Skeletal muscle cell (primary cell): ENCODE data around the gene ZNHIT2.
"Not testable (repeated sequence)": the region's sequence is repeated elsewhere in the genome, so short reads cannot be mapped to it uniquely, and the experiment has no call there.

Experiments
- DNase-seq: peaks from one replicate; pipeline ENCODE4 v3.0.0-alpha.2; 2010; ENCODE audit warnings: low read depth
- H3K4me3 ChIP-seq: 2 replicates; pipeline ENCODE4 v1.5.1; 2011; ENCODE audit warnings: low read depth, mild to moderate bottlenecking, control low read depth, low read length, moderate library complexity

ZNHIT2 gene

DNA sequence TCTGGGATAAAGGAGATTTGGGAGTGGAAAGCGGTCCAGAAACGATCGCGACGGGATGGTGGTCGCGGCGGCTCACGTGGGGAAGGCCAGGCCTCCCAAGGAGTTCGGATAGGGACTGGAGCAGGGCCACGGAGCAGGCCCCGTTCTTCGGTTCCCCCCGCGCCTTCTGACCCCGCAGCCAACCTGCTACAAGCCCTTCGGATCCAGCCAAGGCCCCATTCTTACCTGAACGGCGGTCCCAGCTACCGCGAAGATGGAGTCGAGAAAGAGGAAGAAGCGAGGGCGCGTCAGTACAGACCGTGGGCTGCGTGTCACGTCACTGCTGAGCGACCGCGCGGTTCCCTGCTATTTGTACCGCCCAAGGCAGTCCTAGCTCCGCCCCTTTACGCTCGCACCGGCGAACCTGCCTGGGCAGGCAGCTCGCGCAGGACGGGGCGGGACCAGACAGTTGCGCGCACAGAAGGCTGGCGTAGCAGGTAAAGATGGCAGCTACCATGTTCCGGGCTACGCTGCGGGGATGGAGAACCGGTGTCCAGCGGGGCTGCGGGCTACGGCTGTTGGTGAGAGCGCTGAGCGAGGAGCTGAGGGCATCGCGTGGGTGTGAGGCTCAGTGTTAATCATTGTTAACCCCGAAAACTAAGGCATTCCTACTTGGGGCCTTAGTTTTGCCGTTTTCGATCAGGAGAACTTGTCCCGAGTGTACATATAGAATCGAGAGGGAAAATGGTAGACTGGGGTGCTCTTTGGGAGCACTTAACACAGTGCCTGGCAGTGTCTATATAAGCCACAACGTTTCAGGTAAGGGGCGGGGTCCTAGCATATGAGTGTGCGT, 4.6 kb upstream of the ZNHIT2 start, which contains the start of the genes FAU and MRPL49:
Gene FAU, minus strand, starts transcription at position 270 of the 832 bp plus-strand sequence. CDS start 321 bp downstream, outside the sequence.
Gene MRPL49, plus strand, starts transcription at position 457 of the 832 bp plus-strand sequence. Its CDS starts 26 bp downstream, at position 483.
- peak; percentile 88 for DNase-seq
- H3K4me3 ChIP-seq: peak within 1 kb of the TSS; percentile 96

DNA sequence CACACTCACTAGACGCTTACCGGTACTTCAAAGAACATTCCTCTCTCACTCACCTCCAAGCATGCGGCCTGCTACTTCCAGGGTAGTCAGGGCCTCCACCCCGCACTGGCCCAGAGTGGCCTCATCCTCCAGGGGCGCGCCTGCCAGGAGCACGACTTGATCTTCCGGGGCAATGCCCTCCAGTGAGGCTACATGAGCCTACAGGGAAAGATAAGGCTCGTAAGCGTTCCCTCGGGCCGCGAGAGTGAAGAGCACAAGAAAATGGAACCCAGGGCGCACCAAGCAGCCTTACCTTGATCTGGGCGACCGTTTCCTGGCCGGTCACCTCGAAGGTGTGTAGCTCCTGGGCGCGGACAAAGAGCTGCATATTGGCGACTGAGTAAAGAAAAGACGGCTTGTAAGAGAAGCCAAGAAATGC, 4.0 kb upstream of the ZNHIT2 start:
- H3K4me3 ChIP-seq: peak overlapping the region; percentile 96
- no peak for DNase-seq

DNA sequence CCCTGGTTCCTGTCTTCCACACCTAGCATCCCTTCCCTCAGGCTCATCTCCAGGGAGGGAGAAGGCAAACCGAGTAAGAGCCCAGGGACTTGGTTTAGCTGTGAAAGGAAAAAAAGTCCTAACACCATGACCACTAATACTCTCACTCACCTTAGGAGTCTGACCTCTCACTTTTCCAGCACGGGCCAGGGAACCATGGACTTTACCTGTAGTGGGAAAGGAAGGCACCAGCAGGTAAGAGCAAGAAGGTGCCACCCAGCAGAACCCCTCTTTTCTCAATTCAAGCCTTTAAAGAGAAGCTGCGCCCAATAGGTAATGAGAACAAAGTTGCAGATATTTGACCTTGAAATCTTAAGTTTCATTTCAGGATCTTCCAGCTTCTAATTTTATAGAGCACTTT, 3.3 kb upstream of the ZNHIT2 start:
- peak overlapping the region; percentile 96 for H3K4me3 ChIP-seq

DNA sequence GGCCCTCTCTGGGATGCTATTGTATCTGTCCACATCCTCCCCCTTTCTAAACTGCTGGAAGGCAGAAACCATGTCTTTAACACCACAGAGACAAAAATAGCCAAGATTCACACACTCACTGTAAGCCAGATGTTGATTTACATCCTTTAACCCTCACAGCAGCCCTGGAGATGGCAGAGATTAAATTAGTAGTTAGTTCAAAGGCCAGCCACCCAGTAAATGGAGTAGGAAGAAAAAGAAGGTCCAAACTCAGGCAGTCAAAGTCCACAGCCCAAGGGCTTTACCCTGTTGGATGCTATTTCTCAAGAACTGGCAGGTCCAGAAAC, 2.1 kb upstream of the ZNHIT2 start:
- no peak overlapping the region for H3K4me3 ChIP-seq

More for the DNA sequence above, 3.3 kb upstream of the ZNHIT2 start:
- DNase-seq: no peak

DNA sequence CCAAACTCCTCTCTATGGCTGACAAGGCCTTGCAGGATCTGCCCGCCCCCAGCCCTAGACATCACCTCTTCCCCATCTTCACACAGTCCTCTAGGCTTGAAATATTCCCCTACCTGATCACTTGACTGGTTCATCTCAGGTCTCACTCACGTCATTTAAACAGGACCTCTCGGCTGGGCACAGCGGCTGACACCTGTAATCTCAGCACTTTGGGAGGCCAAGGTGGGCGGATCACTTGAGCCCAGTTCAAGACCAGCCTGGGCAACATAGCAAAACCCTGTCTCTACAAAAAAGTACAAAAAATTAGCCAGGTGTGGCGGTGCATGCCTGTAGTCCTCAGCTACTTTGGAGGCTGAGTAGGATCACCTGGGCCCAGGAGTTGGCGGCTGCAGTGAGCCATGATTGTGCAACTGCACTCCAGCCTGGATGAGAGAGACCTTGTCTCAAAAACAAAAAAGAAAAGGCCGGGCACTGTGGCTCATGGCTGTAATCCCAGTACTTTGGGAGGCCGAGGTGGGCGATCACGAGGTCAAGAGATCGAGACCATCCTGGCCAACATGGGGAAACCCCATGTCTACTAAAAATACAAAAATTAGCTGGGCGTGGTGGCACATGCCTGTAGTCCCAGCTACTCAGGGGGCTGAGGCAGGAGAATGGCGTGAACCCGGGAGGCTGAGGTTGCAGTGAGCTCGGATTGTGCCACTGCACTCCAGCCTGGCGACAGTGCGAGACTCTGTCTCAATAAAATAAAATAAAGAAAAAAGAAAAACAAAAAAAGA, 1.6 kb upstream of the ZNHIT2 start:
- DNase-seq, H3K4me3 ChIP-seq: not testable (repeated sequence)

More for the DNA sequence above, 2.1 kb upstream of the ZNHIT2 start:
- DNase-seq: no peak

DNA sequence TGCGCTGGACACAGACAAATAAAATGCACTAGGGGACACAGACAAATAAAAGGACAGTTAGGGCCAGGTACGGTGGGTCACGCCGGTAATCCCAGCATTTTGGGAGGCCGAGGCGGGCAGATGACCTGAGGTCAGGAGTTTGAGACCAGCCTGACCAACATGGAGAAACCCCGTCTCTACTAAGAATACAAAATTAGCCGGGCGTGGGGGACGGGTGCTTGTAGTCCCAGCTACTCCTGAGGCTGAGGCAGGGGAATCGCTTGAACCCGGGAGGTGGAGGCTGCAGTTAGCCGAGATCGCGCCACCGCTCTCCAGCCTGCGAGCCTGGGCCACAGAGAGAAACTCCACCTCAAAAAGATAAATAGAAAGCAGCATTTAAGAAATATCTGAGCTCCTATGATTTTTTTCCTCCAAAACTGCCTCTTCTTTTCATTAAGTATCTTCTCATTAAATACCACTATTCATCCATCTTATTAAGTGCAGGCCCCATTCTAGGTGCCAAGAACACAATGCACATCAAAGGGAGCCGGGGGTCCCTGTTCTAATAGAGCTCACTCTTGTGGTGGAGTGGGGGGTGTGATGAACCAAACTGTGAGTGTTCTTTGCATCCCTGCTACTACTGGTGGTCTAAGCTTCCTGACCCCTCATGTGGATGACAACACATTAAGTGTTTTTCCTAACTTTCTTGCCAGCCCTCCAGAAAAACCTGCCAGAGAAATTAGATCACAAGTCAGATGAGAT, 766 bp upstream of the ZNHIT2 start:
- H3K4me3 ChIP-seq: no peak overlapping the region

DNA sequence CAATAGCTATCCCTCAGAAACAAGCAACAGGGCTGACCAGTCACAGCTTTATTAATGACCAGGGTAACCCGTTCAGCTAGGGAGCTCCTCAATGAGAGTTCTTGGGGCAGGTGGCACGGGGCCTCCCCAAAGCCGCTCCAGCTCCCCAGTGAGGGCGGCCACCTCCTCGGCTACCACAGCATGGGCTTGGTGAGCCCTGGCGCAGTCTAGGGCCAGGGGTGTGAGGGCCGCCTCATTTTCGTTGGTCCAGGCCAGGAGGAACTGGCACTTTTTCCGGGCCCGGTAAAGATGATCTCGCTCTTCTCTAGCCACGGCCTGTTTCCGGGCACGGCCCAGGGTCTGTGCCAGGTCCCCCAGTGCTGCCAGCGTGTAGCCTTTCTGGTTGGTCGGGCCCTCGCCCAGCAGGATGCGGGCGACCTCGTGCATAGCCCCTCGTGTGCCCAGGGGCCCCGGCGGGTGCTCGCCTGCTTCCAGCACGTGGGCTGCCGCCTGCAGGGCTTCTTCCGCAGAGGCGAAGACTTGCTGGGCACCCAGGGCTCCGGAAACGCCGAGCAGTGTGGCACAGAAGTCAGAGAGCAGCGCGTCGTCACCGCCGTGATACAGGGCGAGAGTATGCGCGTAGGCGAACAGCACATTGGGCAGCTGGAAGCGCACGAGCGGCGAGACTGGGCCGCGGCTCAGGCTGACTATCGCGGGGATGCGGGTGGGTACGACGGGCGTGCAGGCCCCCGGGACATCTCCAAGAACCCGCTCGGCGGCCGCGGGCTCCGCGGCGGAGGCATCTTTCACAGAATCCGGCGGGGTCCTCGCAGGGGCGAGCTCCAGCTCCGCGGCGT, 913 bp downstream of the ZNHIT2 start:
- no peak for DNase-seq
- H3K4me3 ChIP-seq: peak overlapping the region; percentile 79

More for the DNA sequence above, 766 bp upstream of the ZNHIT2 start:
- DNase-seq: no peak

DNA sequence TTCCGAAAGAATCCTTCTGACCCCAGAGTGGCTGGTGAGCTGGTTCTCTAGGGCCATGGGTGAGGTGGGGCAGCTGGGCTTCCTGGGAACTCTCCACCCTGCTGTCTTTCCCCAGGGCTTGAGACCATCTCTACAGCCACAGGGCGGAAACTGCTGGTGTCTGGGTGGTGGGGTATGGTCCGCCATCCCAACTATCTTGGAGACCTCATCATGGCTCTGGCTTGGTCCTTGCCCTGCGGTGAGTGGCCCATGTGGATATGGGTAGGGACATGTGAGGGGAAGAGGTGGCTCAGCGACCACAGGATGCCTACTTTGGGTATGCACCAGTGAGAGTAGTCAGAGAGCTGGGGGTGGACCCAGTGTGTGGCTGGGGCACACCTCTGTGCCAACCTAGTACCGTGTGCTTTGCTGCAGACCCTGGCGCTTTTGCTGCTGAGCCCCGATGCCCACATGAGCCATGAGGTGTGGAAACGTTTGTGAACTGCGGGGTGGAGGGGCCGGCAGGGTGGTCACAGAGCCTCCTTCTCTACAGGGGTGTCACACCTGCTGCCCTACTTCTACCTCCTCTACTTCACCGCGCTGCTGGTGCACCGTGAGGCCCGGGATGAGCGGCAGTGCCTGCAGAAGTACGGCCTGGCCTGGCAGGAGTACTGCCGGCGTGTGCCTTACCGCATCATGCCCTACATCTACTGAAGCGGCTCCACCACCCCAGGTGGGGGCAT, 2.0 kb downstream of the ZNHIT2 start:
- H3K4me3 ChIP-seq: no peak overlapping the region

DNA sequence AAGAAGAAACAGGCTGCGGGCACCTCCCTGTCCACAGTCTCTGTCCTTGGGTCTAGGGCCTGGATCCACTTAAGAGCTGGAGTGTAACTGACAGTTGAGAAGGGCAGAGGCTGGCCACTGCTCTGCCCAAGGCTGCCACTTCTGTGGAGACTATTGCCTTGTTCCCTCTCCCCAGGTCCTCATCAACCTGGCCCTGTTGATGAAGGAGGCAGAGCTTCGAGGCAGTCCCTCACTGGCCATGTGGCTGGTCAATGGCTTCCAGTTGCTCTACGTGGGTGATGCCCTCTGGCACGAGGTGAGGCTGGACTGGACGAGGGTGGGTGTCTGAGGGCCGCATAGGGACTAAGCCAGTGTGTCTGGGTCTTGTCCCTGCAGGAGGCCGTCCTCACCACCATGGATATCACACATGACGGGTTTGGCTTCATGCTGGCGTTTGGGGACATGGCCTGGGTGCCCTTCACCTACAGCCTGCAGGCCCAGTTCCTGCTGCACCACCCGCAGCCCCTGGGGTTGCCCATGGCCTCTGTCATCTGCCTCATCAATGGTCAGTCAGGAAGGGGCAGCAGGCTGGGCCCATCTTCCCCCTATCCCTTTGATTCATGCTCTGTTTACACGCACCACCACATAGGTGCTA, 2.8 kb downstream of the ZNHIT2 start:
- no peak for DNase-seq
- no peak overlapping the region for H3K4me3 ChIP-seq

More for the DNA sequence above, 2.0 kb downstream of the ZNHIT2 start:
- DNase-seq: no peak

DNA sequence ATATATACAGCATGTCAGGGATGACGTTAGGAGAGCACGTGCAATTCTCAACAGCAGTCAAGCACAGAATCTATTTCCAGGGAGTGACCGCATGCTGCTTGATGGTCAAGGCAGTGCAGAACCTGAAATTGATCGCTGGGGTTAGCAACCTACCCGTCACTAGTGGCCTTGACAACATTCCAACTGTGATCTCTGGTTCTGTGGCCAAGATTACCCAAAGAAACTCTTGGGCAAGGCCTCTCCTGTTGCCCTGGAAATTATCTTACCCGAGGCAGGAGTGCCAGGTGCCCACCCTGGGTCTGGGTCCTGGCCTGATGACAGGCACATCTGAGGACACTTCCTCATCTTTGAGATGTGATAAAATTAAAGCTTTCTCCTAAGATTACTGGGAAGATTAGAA, 3.7 kb downstream of the ZNHIT2 start:
- DNase-seq: no peak
- no peak overlapping the region for H3K4me3 ChIP-seq

DNA sequence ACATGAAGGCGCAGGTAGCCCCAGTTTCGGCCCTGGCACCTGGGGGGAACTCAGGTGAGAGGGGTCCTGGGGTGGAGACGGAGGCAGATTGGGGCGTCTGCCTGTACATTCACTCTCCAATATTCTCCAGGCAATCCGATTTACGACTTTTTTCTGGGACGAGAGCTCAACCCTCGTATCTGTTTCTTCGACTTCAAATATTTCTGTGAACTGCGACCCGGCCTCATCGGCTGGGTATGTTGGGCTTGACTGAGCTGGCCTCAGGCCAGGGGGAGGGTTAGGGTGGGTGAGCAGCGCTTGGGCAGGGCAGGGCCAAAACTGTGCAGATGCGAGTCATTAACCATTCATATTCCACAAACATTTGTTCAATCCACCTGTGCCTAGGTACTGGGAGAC, 4.1 kb downstream of the ZNHIT2 start:
- H3K4me3 ChIP-seq: peak overlapping the region; percentile 56
- DNase-seq: no peak

DNA sequence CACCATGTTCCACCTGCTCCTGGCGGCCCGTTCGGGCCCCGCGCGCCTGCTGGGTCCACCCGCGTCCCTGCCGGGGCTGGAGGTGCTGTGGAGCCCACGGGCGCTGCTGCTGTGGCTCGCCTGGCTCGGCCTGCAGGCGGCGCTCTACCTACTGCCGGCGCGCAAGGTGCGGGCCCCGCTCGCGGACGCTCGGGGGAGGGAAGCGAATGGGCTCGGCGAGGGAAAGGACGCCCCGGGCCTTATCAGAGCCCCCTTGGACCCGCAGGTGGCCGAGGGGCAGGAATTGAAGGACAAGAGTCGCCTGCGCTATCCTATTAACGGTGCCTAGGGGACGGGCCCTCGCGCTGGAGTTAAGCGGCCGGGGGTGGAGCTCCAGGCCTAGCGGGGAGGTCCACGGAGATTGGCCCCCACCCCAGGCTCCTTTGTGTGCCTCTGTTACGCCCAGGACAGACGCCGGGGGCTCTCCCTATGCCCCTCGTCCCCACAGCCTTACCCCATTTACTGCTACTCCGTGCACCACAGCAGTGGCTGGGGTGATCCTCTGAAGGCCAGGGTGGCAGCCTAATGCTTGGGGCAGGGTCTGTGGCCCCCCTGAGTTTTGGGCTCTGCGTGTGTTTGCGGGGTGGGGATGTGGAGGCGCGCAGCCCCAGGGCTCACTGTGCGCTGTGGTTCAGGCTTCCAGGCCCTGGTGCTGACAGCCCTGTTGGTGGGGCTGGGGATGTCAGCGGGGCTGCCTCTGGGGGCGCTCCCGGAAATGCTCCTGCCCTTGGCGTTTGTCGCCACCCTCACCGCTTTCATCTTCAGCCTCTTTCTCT, 4.7 kb downstream of the ZNHIT2 start:
- H3K4me3 ChIP-seq: peak overlapping the region; percentile 56
- DNase-seq: no peak

DNA sequence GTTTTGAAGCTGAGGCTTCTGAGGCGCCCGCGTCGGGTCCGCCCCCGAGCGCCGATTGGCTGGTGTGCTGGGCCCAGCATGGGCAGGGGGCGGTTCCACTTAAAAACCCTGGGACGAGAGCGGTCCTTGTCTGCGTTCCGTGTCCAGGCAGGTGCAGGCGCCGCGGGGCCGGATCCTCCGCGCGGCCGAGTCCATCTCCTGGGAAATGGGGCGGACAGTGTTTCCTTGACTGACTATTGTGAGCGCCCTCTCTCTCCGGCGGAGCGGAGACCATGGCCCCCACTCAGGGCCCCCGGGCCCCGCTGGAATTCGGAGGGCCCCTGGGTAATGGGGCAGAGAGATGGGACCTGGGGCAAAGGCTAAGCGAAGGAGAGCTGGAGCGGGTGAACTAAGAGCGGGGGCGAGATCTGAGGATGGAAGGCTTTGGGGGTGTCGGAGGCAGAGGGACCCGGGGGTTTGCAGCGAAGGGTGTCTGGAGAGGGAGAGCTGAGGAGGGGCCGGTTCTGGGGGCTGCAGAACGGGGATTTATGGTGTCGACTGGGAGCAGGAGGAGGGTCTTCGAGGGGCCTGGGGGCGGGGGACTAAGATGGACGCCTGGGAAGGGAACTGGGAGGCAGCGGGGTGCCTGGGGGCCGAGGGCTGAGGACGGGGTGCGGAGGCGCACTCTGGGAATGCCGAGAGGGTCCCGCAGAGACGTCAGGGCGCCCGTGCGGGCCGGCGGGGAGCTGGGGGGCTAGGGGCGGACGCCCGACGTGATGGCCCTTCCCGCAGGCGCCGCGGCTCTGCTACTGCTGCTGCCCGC, 5.6 kb downstream of the ZNHIT2 start, which contains the start of gene TM7SF2:
Gene TM7SF2, plus strand, starts transcription at position 129 of the 802 bp plus-strand sequence. Its CDS starts 144 bp downstream, at position 273.
- DNase-seq: peak; percentile 62
- H3K4me3 ChIP-seq: peak within 1 kb of the TSS; percentile 56

DNA sequence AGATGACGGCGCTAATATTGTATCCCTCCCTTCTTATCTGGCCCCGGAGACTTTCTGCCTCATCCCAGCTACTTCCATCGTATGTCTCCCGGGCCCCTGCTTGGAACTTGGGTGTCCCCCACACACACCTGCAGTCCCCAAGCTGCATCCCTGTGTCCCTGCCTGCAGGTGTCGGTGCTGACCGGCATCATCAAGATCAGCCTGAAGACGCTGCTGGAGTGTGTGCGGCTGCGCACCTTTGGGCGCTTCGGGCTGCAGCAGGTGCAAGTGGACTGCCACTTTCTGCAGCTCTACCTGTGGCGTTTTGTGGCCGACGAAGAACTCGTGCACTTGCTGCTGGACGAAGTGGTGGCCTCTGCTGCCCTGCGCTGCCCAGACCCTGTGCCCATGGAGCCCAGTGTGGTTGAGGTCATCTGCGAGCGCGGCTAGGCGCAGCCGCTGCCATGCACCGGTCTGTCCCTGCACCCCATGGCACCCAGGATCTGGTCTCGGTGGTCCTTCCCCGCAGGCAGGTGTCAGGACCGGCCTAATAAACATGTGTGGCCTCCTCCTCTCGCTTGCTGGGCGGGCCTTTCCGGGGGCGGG, 6.2 kb downstream of the ZNHIT2 start:
- no peak overlapping the region for H3K4me3 ChIP-seq
- DNase-seq: no peak

DNA sequence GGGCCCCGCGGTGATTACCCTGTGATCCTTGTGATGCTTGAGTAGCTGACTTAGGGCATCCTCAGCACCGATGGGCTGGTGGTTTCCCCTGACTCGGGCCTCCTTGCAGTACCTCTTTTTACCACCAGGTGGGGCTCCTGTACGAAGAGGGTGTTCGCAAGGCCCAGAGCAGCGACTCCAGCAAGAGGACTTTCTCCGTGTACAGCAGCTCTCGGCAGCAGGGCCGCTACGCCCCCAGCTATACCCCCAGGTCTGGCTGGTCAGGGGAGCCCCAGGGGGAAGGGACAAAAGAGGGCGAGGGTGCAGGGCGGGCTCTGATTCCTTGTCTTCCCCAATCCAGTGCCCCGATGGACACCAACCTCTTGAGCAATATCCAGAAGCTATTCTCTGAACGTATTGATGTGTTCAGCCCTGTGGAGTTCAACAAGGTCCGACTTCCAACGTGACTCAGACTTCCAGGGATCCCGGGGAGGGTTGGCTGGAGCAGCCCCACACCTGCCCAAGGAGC, 7.1 kb downstream of the ZNHIT2 start:
- DNase-seq: no peak
- no peak overlapping the region for H3K4me3 ChIP-seq
